IPS DF 6.9 (cell line): ENCODE measurements around the gene MMP23B.
"Not testable (repeated sequence)": the region's sequence is repeated elsewhere in the genome, so short reads cannot be mapped to it uniquely, and the experiment has no call there.

Experiments used
- DNase-seq: peaks from one replicate; pipeline ENCODE4 v3.0.0-alpha.2; 2013; ENCODE audit warnings: low read depth, low spot score
- H3K27ac ChIP-seq: one replicate; pipeline ENCODE4 v1.5.1; 2013; ENCODE audit warnings: low read length, control low read depth
- H3K27me3 ChIP-seq: 2 replicates; pipeline ENCODE4 v1.6.1; 2013; ENCODE audit warnings: mild to moderate bottlenecking, low read length; ENCODE audit not compliant: control insufficient read depth, insufficient read depth
- H3K36me3 ChIP-seq: 2 replicates; pipeline ENCODE4 v1.6.1; 2013; ENCODE audit warnings: low read length; ENCODE audit not compliant: control insufficient read depth, insufficient read depth
- H3K4me1 ChIP-seq: 2 replicates; pipeline ENCODE4 v1.6.1; 2013; ENCODE audit warnings: low read length; ENCODE audit not compliant: control insufficient read depth, insufficient read depth
- H3K4me3 ChIP-seq: 2 replicates; pipeline ENCODE4 v1.5.1; 2013; ENCODE audit warnings: mild to moderate bottlenecking, low read length
- H3K9me3 ChIP-seq: 2 replicates; pipeline ENCODE4 v1.6.1; 2013; ENCODE audit warnings: low read length, inconsistent platforms; ENCODE audit not compliant: control insufficient read depth, insufficient read depth
- WGBS: extraction: QIAGEN DNeasy Blood & Tissue Kit; methylation state at CpG from one replicate; pipeline ENCODE4 v1.1.7; 2013; ENCODE audit warnings: mixed read lengths, missing lambda C conversion rate; ENCODE audit not compliant: insufficient read length, insufficient coverage; 5-methylcytosine and 5-hydroxymethylcytosine counted together

MMP23B gene

DNA sequence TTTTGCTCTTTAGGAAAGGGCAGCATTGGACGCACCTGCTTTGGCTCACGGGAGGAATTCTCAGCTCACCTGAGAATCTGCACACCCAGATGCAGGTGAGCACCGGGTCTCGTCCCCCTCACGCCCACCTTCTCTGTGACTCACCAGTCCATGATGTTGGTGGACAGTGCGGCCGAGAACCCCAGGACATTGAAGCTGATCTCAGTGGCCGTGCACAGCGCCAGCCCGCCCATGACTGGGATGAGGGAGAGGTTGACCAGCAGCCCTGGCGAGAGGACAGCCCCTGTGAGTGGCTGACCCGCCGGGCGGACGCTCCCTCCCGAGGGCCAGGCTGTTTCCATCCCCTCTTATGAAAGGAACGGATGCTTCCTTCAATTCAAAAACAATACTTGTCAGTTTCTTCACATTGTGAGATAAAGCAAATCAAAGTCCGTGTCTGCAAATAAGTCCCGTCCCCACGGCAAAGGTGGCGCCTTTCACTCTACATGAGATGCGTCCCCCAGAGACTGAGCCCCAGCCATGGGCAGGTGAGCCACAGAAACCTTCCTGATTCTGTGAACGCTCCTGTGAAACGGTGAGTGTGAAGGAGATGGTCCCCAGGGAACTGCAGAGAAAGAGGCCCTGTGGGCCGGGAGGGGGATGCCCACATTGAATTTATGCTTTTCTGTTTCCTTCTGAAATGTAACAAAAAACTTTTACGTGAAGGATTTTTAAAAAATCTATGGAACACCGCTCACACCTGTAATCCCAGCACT is 39.6 kb downstream of the MMP23B start:
- H3K4me1 ChIP-seq, result no peaks in the 10 kb centered on the region
- no peaks in the 10 kb centered on the region for H3K27me3 ChIP-seq
- H3K36me3 ChIP-seq, result peaks cover 15% of the 10 kb centered on the region
- no peaks in the 10 kb centered on the region for H3K9me3 ChIP-seq
- no peak overlapping the region; the same call in 1 of the 2 replicates for H3K4me3 ChIP-seq
- no CpG with 5 or more reads among the region's 27 CpGs for WGBS
- H3K27ac ChIP-seq, result no peak overlapping the region
- no peak for DNase-seq

DNA sequence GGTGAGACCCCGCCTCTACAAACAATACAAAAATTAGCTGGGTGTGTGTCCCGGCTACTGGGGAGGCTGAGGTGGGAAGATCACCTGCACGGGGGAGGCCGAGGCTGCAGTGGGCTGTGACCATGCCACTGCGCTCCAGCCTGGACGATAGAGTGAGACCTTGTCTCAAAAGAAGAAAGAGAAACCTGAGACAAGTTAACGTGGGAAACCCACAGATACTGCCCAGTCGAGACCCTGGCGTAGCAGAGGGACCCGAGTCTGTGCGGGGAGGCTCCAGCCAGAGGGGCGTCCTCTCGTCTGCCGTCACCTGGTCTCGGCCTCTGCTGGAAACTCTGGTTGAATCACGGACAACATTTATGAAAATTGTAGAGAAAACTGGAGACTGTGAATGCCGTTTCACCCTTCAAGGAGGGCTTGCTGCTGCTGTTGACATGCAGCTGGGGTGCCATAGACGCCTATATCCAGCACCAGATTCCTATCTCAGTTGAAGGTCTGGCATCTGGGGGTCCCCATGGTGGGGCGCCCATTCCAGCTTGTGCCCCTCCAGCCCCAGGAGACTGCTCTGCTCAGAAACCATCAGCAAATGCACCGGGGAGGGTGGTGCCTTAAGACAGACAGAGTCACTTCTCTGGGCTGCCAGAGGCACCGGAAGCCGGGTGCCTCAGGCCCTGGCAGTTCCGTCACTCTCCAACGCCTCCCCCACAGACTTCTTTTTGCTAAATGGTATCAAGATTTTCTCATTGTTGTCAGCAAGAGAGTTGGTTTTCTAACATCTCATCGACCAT is 40.4 kb downstream of the MMP23B start:
- WGBS, result no CpG with 5 or more reads among the region's 25 CpGs
- no peak overlapping the region for H3K4me3 ChIP-seq
- DNase-seq, result no peak
- H3K27ac ChIP-seq, result no peak overlapping the region
- no peaks in the 10 kb centered on the region for H3K4me1 ChIP-seq
- H3K36me3 ChIP-seq, result peaks cover 14% of the 10 kb centered on the region
- no peaks in the 10 kb centered on the region for H3K27me3 ChIP-seq
- no peaks in the 10 kb centered on the region for H3K9me3 ChIP-seq

DNA sequence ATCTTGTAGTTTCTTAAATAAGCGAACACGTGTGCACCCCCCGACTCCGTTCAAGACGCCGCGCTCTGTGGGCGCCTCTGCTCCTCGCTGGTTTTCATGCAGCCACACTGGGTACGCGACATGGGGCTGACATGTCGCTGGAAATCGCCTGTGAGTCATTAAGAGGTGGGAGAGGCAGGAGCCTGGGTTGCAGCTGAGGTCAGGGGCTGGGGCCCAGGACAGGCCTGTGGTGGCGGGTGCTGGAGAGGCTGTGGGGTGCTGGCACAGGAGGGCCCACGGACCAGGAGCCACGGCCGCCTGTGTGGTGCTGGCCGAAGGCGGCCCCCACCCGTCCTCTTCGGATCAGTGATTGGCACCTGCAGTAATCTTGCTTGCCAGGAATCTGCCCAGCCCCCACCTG is 42.8 kb downstream of the MMP23B start:
- not testable (repeated sequence) for H3K9me3 ChIP-seq, H3K27ac ChIP-seq, DNase-seq, H3K4me3 ChIP-seq, H3K4me1 ChIP-seq, H3K36me3 ChIP-seq, H3K27me3 ChIP-seq
- WGBS, result no CpG with 5 or more reads among the region's 21 CpGs

DNA sequence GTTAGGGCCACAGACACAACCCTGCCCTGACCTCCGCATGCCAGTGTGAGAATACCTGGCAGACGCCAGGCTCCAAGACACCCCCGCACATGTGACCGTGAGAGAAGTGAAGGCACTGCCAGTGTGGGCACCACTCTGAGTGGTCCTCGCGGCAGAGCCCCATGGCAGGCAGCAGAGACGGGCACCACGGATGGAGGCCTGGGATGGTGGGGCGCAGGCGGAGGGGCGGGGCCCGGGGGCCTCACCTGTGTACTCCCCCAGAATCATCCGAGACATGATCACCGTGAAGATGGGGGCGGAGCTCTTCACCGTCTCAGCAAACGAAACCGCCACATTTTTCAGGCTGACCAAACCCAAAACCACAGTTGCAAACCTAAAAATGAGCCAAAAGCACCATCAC is 43.2 kb downstream of the MMP23B start:
- not testable (repeated sequence) for H3K9me3 ChIP-seq, H3K27ac ChIP-seq, H3K27me3 ChIP-seq, H3K4me3 ChIP-seq, H3K4me1 ChIP-seq, DNase-seq, H3K36me3 ChIP-seq
- no CpG with 5 or more reads among the region's 18 CpGs for WGBS

- not testable (repeated sequence) for DNase-seq, H3K9me3 ChIP-seq, H3K27me3 ChIP-seq, H3K36me3 ChIP-seq, H3K27ac ChIP-seq, H3K4me1 ChIP-seq, H3K4me3 ChIP-seq
- WGBS, result no CpG with 5 or more reads among the region's 21 CpGs
Measured at GRCh38 chr1:1676087-1676486, 44.1 kb downstream of the MMP23B start.

GRCh38 chr1:1677718-1678580 is 46.0 kb downstream of the MMP23B start:
- H3K27ac ChIP-seq, result no peak overlapping the region
- no peaks in the 10 kb centered on the region; the same call in 1 of the 2 replicates for H3K36me3 ChIP-seq
- no CpG with 5 or more reads among the region's 39 CpGs for WGBS
- H3K27me3 ChIP-seq, result no peaks in the 10 kb centered on the region
- DNase-seq, result no peak
- H3K4me1 ChIP-seq, result peaks cover 5% of the 10 kb centered on the region; the same call in 1 of the 2 replicates
- H3K9me3 ChIP-seq, result no peaks in the 10 kb centered on the region
- no peak overlapping the region for H3K4me3 ChIP-seq

GRCh38 chr1:1678581-1679380 is 46.8 kb downstream of the MMP23B start:
- Histone ChIP-seq H3K27ac (no peak overlapping the region), H3K27me3 (no peaks in the 10 kb centered on the region), H3K9me3 (no peaks in the 10 kb centered on the region), H3K4me3 (no peak overlapping the region), H3K4me1 (peaks cover 6% of the 10 kb centered on the region; the same call in 1 of the 2 replicates), H3K36me3 (no peaks in the 10 kb centered on the region; the same call in 1 of the 2 replicates)
- no CpG with 5 or more reads among the region's 24 CpGs for WGBS
- no peak for DNase-seq

DNA sequence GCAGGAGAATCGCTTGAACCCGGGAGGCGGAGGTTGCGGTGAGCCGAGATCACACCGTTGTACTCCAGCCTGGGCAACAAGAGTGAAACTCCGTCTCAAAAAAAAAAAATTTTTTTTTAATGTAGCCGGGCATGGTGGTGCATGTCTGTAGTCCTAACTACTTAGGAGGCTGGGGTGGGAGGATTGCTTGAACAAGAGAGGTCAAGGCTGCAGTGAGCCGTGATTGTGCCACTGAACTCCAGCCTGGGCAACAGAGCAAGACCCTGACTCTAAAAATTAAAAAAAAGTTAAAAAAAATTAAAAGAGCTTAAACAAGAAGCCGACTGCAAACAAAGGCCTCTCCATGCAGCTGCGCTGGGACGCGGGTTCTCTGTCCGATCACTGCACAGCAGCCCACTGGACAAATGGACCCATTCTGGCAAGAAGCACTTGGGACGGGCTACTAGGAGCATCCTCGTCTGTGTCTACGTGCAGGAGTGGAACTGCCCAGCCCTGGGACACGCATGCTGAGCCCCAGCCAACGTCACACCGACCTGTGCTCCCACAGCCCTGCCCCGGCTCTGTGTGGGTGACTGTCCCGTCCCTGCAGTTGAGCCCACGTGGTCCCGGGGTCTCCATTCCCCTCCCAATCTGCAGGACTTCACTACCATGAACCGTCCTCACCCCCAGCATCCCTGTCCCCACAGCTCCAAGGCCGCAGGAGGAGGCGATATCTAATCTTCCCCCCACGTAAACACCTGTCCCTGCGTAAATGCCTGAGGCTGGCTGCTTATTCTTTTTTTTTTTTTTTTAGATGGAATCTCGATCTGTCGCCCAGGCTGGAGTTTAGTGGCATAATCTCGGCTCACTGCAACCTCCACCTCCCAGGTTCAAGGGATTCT is 48.3 kb downstream of the MMP23B start:
- Histone ChIP-seq H3K9me3 (no peaks in the 10 kb centered on the region), H3K4me1 (peaks cover 10% of the 10 kb centered on the region; the same call in 1 of the 2 replicates), H3K4me3 (no peak overlapping the region), H3K27me3 (no peaks in the 10 kb centered on the region), H3K36me3 (no peaks in the 10 kb centered on the region; the same call in 1 of the 2 replicates), H3K27ac (no peak overlapping the region)
- no CpG with 5 or more reads among the region's 32 CpGs for WGBS
- DNase-seq, result no peak

DNA sequence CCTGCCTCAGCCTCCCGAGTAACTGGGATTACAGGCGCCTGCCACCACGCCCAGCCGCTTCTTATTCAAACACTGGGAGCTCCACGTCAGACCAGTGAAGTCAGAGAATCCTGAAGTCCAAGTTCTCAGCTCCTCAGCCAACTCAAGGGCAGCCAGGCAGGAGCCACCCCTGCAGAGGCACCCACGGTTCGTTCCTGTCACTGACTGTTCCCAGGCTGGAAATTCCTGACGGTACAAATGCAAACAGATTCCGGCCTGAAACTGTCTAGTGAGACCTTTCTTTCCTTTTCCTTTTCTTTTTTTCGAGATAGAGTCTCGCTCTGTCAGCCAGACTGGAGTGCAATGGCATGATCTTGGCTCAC is 48.9 kb downstream of the MMP23B start:
- H3K4me3 ChIP-seq, result no peak overlapping the region
- H3K36me3 ChIP-seq, result no peaks in the 10 kb centered on the region; the same call in 1 of the 2 replicates
- no peaks in the 10 kb centered on the region for H3K9me3 ChIP-seq
- H3K27ac ChIP-seq, result no peak overlapping the region
- peaks cover 10% of the 10 kb centered on the region; the same call in 1 of the 2 replicates for H3K4me1 ChIP-seq
- DNase-seq, result no peak
- H3K27me3 ChIP-seq, result no peaks in the 10 kb centered on the region
- WGBS, result no CpG with 5 or more reads among the region's 11 CpGs
